Colonic mucosa (tissue), 4 donors: ENCODE results near the gene RBM20. TPM values are rescaled to one million over a fixed set of nuclear protein-coding genes. Genes with fewer than 3 reads are reported as not detected.

Experiments used
- DNase-seq: peaks from one replicate; pipeline ENCODE4 v3.0.0-alpha.2; 2020
- H3K27ac ChIP-seq: fragments of 200-600 bp; one replicate; pipeline ENCODE4 v1.8.0; 2021
- H3K27me3 ChIP-seq: fragments of 200-600 bp; one replicate; pipeline ENCODE4 v1.8.0; 2021
- H3K36me3 ChIP-seq: fragments of 200-600 bp; one replicate; pipeline ENCODE4 v1.8.0; 2021
- H3K4me1 ChIP-seq: fragments of 200-600 bp; one replicate; pipeline ENCODE4 v1.8.0; 2021; ENCODE audit warnings: mild to moderate bottlenecking
- H3K4me3 ChIP-seq: fragments of 200-600 bp; one replicate; pipeline ENCODE4 v1.8.0; 2021
- H3K9ac ChIP-seq, 2 donors: one replicate each; pipeline ENCODE4 v1.7.0; 2013; ENCODE audit warnings: control low read depth in 2 of 2, low read depth in 2 of 2, low read length in 2 of 2
- H3K9me3 ChIP-seq: fragments of 200-600 bp; one replicate; pipeline ENCODE4 v1.8.0; 2021
- CTCF ChIP-seq: fragments of 200-600 bp; IDR thresholded peaks from one replicate; pipeline ENCODE4 v1.8.0; 2022; ENCODE audit warnings: antibody characterized with exemption, mild to moderate bottlenecking
- intact Hi-C: fragments of 100-400 bp; cut with DNase I; formaldehyde crosslinking; loops from one replicate; pipeline ENCODE4 v1.14.1; 2022
- total RNA-seq, 2 donors: library from RNA; stranded (reverse); fragmentation: NEBNext Ultra II Directional in 1 of 2; extraction: Animal tissue kit (Norgen Biotek cat#: 25700) in 1 of 2; gene quantifications; one replicate each; pipeline ENCODE4 v1.2.1, GENCODE V29; 2021
- donor health status: healthy.
- donor health status: DM: no; HTN: no; CAD: no.
- donor health status: DM: no; HTN: no; CAD: no.

The RBM20 gene
- total RNA-seq, 2 donors from 2014 or later, result 0.49 to 0.80 TPM

- no peaks in the 10 kb centered on the region for H3K9me3 ChIP-seq
- no peak for TF ChIP-seq CTCF
- H3K4me3 ChIP-seq, result no peak overlapping the region
- no peak overlapping the region for H3K9ac ChIP-seq
- no peak for DNase-seq
- no peaks in the 10 kb centered on the region for H3K36me3 ChIP-seq
- intact Hi-C loops, result no loop called here
- H3K27me3 ChIP-seq, result no peaks in the 10 kb centered on the region
- H3K4me1 ChIP-seq, result no peaks in the 10 kb centered on the region
- no peak overlapping the region for H3K27ac ChIP-seq
These were observed 146.9 kb downstream of the RBM20 start for GRCh38 chr10:110790913-110791506.

- Histone ChIP-seq H3K27me3 (no peaks in the 10 kb centered on the region), H3K9me3 (no peaks in the 10 kb centered on the region), H3K4me1 (no peaks in the 10 kb centered on the region), H3K4me3 (no peak overlapping the region), H3K36me3 (no peaks in the 10 kb centered on the region), H3K27ac (no peak overlapping the region), H3K9ac (no peak overlapping the region)
- intact Hi-C loops, result no loop called here
- no peak for DNase-seq
- no peak for TF ChIP-seq CTCF
These were observed 147.5 kb downstream of the RBM20 start for GRCh38 chr10:110791541-110792073.

GRCh38 chr10:110792476-110793125, 148.5 kb downstream of the RBM20 start:
- intact Hi-C loops, result no loop called here
- H3K36me3 ChIP-seq, result no peaks in the 10 kb centered on the region
- H3K4me3 ChIP-seq, result no peak overlapping the region
- no peak for TF ChIP-seq CTCF
- H3K4me1 ChIP-seq, result no peaks in the 10 kb centered on the region
- no peaks in the 10 kb centered on the region for H3K9me3 ChIP-seq
- no peak overlapping the region for H3K27ac ChIP-seq
- DNase-seq, result no peak
- H3K9ac ChIP-seq, result no peak overlapping the region
- H3K27me3 ChIP-seq, result no peaks in the 10 kb centered on the region

GRCh38 chr10:110793128-110793812, 149.1 kb downstream of the RBM20 start:
- DNase-seq, result no peak
- intact Hi-C loops, result no loop called here
- TF ChIP-seq CTCF, result no peak
- Histone ChIP-seq H3K36me3 (no peaks in the 10 kb centered on the region), H3K4me3 (no peak overlapping the region), H3K9ac (no peak overlapping the region), H3K4me1 (no peaks in the 10 kb centered on the region), H3K9me3 (no peaks in the 10 kb centered on the region), H3K27ac (no peak overlapping the region), H3K27me3 (no peaks in the 10 kb centered on the region)

- H3K27me3 ChIP-seq, result no peaks in the 10 kb centered on the region
- H3K9me3 ChIP-seq, result no peaks in the 10 kb centered on the region
- no peaks in the 10 kb centered on the region for H3K4me1 ChIP-seq
- DNase-seq, result no peak
- no peak overlapping the region for H3K4me3 ChIP-seq
- H3K9ac ChIP-seq, result no peak overlapping the region
- intact Hi-C loops, result no loop called here
- H3K27ac ChIP-seq, result no peak overlapping the region
- no peak for TF ChIP-seq CTCF
- no peaks in the 10 kb centered on the region for H3K36me3 ChIP-seq
These were observed 149.8 kb downstream of the RBM20 start for GRCh38 chr10:110793886-110794285.
